Stimulated activated CD8-positive, alpha-beta memory T cell treated with anti-CD3 and anti-CD28 coated beads, Interleukin-4, amount 100 ng/mL, for 48 hours (primary cell): ENCODE measurements around the gene TMA7B.
A peak's percentile ranks its signal among the peaks of the same experiment; 100 is the strongest.
"Not testable (repeated sequence)": the region's sequence is repeated elsewhere in the genome, so short reads cannot be mapped to it uniquely, and the experiment has no call there.

Experiments
- DNase-seq: peaks from one replicate; pipeline ENCODE4 v3.0.0-alpha.2; 2020

TMA7B gene

GRCh38 chr22:39985383-39986035 lies 25.3 kb downstream of the TMA7B start:
- DNase-seq = peak; percentile 46

DNA sequence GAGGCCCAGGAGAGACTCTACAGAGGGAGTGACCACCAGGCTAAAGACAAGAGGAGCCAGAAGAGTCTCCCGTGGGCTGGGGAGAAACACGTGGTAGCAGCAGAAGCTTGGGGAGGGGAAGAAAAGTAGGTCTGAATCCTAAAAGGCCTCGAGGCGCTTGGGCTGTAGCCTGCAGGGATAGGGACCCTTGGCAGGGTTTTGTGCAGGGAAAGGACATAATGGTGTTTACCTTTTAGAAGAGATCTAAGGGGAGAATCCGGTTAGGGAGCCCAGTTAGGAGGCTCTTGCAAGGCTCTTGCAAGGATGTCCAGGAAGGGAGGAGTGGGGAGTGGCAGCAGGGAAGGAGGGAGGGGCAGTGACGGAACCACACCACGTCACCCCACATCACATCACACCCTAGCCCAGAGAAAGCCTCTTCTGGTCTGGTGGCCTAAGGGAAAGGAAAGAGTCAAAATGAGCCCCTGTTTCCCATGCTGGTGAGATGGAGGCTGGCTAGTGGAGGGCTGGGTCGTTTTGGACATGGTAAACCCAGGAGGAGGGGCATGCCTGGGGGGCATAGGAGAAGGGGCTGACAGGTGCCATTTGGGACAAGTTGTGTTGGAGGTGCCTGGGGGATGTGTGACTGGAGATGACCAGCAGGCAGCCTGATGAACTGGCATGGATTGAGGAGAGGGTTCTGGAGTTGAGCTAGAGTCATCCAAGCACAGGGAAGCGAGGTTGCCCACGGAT lies 28.4 kb downstream of the TMA7B start:
- DNase-seq = no peak

- no peak for DNase-seq
Measured at GRCh38 chr22:39989633-39990032, 29.4 kb downstream of the TMA7B start.

- DNase-seq = no peak
Measured at GRCh38 chr22:39990686-39991085, 30.5 kb downstream of the TMA7B start.

- no peak for DNase-seq
Measured at GRCh38 chr22:39991159-39991860, 31.1 kb downstream of the TMA7B start.

- no peak for DNase-seq
Measured at GRCh38 chr22:39992088-39992826, 32.1 kb downstream of the TMA7B start.

DNA sequence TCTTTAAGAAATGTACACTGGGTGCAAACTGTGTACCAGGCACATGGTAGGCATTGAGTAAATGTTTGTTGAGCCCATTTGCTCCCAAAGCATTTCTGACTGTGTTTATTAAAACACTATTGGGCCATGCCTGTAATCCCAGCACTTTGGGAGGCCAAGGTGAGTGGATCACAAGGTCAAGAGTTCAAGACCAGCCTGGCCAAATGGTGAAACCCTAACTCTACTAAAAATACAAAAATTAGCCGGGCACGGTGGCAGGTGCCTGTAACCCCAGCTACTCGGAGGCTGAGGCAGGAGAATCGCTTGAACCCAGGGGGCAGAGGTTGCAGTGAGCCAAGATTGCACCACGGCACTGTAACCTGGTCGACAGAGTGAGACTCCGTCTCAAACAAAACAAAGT lies 32.7 kb downstream of the TMA7B start:
- not testable (repeated sequence) for DNase-seq

DNA sequence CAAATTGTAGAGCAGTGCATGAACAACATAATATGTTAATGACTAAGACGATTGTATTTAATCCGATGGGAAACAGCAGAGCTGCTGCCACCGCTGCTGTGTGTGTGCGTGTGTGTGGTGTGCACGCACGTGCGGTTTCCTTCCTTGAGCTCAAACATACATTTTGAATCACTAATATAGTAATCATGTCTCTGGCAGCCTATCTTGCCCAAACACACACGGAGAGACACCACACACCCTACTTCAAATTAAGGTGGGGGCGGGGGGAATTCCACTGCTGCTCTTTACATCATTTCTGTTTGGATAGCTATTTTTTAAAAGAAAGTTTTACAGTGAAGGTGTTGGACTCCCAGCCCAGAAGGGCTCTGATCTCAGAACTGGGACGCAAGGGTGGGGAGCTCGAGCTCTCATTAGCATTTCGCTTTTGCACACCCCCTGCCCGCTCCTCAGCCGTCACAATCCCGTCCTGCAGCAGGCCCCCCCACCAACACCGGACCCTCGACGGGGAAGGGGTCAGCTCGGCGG lies 33.9 kb downstream of the TMA7B start:
- DNase-seq = peak; percentile 45

DNA sequence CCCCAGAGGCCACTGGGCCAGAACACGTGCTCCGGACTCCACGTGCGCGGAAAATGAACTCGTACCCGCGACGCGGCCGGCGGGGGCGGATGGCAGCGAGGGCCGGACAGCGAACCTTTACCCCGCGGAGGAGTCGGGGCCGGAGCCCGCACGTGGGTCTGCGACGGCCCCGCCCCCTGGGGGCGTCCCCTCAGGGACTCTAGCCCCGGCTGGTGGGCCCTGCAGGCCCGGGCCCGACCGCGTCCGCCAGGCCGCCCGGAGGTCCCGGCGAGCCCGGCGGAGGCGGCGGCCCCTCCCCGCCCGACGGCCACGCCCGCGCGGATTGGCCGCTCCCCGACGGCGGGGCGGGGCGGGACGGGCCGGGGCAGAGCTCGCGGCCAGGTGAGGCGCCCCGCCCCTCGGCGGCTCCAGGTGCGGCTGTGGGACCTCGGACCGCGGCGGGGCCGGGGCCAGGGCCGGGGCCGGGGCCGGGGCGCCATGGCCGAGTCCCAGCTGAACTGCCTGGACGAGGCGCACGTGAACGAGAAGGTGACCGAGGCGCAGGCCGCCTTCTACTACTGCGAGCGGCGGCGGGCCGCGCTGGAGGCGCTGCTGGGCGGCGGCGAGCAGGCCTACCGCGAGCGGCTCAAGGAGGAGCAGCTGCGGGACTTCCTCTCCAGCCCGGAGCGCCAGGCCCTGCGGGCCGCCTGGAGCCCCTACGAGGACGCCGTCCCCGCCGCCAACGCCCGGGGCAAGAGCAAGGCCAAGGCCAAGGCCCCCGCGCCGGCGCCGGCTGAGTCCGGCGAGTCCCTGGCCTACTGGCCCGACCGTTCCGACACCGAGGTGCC lies 34.6 kb downstream of the TMA7B start, which contains the start of gene FAM83F:
Gene FAM83F, plus strand, starts transcription at position 389 of the 827 bp plus-strand sequence. Its CDS starts 89 bp downstream, at position 478.
- peak; percentile 39 for DNase-seq

- no peak for DNase-seq
Measured at GRCh38 chr22:39995393-39996252, 35.4 kb downstream of the TMA7B start.

DNA sequence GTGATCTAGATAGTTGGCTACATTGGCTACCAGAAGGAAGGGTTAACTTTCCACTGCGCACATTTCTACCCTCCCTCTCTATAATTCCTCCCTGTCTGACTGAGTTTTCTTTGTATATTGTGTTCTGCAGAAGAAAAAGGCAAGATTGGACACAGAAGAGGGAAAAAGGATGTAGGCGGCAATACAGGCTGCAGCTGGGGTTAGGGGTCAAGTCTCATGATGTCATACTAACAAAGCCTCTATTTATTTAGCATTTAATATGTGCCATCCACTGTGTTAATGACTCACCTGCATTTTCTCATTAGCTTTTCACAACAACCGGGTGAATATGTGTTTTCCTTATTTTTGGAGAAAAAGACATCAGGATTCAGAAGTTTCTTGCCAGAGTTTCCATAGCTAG lies 36.5 kb downstream of the TMA7B start:
- no peak for DNase-seq

DNA sequence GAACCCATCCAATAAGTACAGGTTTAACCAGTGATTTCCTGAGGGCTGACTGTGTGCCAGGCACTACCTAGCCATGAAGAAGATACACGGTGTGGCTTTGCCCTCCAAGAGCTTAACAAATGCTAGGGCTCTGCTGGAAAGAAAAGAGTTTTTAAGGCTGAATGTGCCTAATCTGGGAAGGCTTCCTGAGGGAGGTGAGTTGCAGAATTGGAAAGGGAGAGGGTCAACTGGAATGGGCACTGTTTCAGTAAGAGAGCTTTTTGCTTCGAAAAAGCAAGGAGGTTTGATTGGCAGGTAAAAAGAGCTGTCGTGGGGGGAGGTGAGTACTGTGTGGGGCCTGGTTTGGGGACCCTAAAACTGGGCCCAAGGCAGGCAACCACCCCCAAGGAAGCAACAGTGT lies 37.2 kb downstream of the TMA7B start:
- no peak for DNase-seq

DNA sequence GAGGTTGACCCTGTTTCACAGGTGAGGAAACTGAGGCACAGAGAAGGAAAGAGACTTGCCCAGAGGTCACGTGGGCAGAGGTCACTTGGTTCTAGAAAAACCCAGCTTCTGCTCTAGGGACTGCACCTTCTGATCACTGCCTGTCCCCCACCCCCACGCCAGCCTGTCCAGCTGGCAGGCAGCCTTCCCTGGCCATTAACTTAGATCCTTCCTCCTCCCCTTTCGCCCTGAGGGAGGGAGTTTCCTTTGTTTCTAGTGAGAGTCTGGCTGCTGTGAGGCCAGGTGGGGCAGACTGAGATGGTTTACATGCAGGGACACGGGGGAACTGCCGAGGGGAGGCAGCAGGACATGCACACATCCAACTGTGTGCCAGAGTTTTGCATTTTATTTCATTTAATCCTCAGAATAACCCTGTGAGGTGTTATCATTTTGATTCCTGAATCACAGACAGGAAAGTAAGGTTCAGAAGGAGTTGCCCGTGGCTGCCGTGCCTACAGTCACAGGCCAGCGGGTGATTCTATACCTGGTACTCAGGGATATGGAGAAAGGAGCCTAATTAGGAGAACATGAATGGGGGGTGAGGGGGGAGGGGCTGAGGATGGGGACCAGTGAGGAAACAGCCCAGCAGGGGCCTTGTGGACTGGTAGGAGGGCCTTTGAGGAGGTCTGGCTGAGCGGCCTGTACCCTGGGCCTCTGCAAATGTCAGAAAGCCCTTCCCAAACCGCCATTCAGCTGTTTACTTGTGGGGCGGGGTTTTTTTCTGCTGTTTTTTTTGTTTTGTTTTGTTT lies 37.9 kb downstream of the TMA7B start:
- no peak for DNase-seq

DNA sequence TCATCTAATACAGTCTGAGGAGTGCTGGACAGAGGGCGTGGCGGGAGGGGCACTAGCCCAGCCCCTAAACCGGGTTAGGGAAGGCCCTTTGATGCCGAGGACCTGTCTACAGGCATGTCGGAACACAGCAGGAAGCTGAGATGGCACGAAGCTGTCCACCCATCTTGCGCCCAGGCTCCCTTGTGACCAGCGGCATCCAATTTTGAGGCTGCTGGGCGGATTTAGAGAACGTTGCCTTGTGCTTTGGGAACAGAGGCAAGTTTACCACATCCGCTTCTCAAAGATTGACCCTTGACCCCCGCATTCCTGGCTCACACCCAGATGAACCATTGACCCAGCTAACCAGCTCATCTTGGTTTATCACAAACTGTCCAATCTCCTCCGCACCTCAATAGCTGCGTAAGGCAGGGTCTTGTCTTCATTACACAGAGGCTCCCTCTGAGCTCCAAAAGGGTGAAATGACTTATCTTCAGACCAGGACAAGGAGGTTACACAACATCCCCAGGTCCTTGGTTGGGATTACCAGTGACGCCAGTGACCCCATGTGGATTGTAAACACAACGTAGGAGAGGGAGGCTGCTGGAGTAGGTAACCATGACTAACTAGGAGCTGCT lies 39.1 kb downstream of the TMA7B start:
- no peak for DNase-seq

DNA sequence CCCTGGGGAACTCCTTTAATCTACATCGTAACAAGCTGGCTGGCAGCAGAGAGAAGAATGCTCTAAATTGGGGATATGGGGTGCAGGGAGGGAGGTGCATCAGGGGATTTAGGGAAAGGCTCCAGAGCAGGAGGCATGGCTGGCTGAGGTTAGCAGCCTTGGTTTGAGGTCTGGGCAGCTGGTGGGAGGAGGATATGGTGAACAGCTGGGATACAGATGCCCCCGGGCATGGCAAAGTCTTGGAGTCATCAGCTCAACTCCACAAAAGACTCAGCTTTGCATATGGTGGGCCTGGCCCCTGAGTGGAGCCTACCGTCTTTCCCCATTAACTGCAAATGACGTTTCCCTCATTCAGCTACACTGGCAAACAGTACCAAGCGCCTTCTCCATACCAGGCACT lies 40.0 kb downstream of the TMA7B start:
- DNase-seq = no peak

DNA sequence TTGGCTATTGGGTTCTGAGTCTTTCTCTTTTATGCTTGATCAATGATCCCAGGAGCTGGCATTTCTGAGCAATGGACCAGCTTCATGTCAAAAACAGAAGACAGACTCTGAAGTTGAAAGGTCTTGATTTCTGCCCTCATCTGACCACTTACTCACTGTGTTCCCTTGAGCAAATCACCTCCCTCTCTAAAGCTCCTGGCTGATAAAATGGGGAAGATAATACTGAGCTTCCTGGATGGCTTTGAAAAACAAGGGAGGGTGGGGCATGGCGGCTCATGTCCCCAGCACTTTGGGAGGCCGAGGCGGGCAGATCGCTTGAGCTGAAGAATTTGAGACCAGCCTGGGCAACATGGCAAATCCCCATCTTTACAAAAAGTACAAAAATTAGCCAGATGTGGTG lies 40.9 kb downstream of the TMA7B start:
- DNase-seq = no peak

- DNase-seq = no peak
Measured at GRCh38 chr22:40001800-40002577, 41.8 kb downstream of the TMA7B start.

DNA sequence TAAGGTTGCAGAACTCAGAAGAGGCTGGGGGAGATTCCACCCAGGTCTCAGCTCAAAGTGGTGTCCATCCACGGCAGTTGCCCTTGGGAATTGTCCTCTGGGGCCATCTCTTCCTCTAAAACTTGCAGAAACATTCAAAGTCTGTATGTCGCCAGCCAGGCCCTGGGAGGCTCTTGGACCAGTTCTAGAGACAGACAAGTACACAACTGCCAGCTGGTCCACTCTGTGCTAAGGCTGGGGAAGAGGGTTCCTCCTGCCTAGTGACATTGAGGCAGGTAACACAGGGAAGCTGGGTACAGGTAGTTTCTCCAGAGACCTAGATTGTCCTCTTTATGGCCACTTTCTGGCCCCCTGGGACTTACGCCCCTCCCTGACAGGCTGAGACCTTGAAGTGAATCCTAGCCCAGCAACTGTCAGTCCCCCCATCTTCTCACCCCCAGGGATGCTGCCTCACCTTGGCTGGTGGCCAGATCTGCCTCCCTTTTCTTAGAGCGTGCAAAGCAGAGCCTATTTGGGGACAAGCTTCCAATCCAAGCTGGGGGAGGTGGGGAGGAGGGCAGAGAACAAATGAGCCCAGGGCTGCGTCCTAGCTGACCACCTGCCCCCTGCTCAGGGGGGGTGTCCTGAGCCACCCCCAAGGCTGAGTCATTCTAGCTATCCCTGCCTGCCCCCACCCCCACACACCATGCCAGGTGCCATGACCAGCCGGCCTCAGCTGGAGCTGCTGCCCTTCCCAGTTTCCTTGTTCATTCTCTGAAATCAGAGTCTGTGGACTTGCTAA lies 42.9 kb downstream of the TMA7B start:
- DNase-seq = no peak
